B cell (primary cell): Measurements from ENCODE around the gene ACOXL.

Experiments used
- EZH2 ChIP-seq: IDR thresholded peaks from 2 replicates; pipeline ENCODE4 v1.6.1; 2012; ENCODE audit warnings: borderline replicate concordance, low read depth, mild to moderate bottlenecking, moderate library complexity, low read length; ENCODE audit not compliant: insufficient read depth, poor library complexity, severe bottlenecking
- TF ChIP-seq, protein P1 (sequence below): fragments of 200-600 bp; IDR thresholded peaks from one replicate; pipeline ENCODE4 v1.8.0; 2022; ENCODE audit warnings: antibody characterized with exemption, mild to moderate bottlenecking

DNA sequence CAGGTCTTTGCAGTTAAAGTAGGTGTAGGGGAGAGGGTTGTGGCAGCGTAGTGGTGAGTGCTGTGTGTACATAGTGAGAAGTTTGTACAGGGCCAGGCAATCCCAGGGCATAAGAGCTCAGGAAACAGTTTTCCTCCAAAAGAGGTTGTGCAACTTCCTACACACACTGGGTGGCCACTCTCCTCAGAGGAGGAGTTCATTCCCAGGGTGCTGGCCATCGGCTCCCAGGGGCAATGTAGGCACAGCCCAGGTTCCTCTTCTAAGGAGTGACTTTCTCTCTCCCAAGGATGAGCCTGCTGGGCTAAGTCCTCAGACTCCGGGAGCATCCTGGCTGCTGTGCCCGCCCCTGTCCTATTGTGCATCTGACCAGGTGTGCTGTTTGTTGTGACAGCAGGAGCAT is 3.0 kb downstream of the ACOXL start:
- TF ChIP-seq, protein P1, sequence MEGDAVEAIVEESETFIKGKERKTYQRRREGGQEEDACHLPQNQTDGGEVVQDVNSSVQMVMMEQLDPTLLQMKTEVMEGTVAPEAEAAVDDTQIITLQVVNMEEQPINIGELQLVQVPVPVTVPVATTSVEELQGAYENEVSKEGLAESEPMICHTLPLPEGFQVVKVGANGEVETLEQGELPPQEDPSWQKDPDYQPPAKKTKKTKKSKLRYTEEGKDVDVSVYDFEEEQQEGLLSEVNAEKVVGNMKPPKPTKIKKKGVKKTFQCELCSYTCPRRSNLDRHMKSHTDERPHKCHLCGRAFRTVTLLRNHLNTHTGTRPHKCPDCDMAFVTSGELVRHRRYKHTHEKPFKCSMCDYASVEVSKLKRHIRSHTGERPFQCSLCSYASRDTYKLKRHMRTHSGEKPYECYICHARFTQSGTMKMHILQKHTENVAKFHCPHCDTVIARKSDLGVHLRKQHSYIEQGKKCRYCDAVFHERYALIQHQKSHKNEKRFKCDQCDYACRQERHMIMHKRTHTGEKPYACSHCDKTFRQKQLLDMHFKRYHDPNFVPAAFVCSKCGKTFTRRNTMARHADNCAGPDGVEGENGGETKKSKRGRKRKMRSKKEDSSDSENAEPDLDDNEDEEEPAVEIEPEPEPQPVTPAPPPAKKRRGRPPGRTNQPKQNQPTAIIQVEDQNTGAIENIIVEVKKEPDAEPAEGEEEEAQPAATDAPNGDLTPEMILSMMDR = no peak
- TF ChIP-seq EZH2 = no peak
